ENCODE data around the gene NEK3.

GRCh38 chr13:52125547-52125946, 33.9 kb downstream of the NEK3 start:
- TF ChIP-seq, protein P1, sequence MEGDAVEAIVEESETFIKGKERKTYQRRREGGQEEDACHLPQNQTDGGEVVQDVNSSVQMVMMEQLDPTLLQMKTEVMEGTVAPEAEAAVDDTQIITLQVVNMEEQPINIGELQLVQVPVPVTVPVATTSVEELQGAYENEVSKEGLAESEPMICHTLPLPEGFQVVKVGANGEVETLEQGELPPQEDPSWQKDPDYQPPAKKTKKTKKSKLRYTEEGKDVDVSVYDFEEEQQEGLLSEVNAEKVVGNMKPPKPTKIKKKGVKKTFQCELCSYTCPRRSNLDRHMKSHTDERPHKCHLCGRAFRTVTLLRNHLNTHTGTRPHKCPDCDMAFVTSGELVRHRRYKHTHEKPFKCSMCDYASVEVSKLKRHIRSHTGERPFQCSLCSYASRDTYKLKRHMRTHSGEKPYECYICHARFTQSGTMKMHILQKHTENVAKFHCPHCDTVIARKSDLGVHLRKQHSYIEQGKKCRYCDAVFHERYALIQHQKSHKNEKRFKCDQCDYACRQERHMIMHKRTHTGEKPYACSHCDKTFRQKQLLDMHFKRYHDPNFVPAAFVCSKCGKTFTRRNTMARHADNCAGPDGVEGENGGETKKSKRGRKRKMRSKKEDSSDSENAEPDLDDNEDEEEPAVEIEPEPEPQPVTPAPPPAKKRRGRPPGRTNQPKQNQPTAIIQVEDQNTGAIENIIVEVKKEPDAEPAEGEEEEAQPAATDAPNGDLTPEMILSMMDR (IDR thresholded peaks at IDR 0.05), result no peak
- no peak for TF ChIP-seq POLR2A (IDR thresholded peaks at IDR 0.05)
